ENCODE measurements around the gene AK9. TPM values are rescaled to one million over a fixed set of nuclear protein-coding genes. Genes with fewer than 3 reads are reported as not detected.

The AK9 gene
- total RNA-seq, 1 donor from 2014 or later: 0.75 TPM

DNA sequence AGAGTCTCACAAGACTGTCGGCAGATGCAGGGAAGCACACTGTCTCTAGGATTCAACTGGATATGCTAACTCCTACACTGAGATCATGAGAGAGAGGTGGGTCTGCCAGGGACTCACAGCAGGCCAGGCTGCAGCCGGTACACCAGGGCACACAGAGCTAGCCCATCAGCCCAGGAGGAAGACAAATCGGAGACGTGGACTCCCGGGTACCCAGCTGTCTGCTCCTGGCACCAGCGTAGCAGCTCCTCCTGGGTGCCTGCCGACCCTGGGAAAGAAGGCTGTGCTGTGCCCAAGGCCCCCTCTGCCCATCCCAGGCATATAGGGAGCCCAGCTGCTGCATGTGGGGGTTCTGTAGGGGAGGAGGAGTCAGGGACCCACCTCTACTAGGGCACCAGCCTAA, 242.4 kb downstream of the AK9 start:
- Histone ChIP-seq H3K36me3 (peaks cover 30 to 56% of the 10 kb centered on the region in 2 donors), H3K27ac (no peak overlapping the region), H3K4me3 (no peak overlapping the region), H3K9me3 (no peaks in the 10 kb centered on the region), H3K27me3 (no peaks in the 10 kb centered on the region), H3K4me1 (peaks cover 0 to 1% of the 10 kb centered on the region in 2 donors)
- intact Hi-C loops (cut with DNase I): no loop called here
- no peak for DNase-seq (ENCODE audit: low spot score in 2 of 2)
- TF ChIP-seq, protein P1, sequence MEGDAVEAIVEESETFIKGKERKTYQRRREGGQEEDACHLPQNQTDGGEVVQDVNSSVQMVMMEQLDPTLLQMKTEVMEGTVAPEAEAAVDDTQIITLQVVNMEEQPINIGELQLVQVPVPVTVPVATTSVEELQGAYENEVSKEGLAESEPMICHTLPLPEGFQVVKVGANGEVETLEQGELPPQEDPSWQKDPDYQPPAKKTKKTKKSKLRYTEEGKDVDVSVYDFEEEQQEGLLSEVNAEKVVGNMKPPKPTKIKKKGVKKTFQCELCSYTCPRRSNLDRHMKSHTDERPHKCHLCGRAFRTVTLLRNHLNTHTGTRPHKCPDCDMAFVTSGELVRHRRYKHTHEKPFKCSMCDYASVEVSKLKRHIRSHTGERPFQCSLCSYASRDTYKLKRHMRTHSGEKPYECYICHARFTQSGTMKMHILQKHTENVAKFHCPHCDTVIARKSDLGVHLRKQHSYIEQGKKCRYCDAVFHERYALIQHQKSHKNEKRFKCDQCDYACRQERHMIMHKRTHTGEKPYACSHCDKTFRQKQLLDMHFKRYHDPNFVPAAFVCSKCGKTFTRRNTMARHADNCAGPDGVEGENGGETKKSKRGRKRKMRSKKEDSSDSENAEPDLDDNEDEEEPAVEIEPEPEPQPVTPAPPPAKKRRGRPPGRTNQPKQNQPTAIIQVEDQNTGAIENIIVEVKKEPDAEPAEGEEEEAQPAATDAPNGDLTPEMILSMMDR (IDR thresholded peaks at IDR 0.05): no peak

DNA sequence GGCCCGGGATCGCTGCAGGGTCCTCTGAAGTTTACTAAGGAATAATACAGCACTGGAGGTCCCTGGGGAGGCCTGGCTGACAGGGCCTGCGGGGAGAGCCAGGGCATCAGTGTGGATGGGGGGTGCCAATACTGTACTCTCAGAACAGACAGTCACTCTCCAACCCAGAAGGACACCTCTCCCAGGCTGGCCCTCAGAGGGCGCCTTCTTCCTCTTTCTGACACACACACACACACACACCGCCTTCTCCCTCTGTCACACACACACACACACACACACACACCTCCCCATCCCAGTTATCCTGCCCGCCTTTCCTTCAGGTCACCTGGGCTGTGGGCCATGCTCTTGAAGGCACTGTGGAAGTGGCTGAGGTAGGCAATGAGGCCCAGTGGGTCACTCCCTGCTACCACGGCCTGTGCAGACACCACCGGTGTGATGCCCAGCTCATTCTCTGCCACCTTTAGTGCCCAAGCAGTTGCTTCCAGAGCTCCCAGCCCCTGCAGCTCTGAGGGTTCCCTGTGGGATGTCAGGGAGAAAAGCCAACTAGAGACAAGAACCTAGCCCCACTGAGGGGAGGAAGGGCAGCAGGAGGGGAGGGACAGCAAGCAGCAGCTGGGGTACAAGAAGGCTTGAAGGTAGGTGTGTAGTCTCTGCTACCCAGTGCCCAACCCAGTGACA, 243.0 kb downstream of the AK9 start:
- peak in 1 of 2 donors; percentile 56 for DNase-seq (ENCODE audit: low spot score in 2 of 2)
- intact Hi-C loops (cut with DNase I): no loop called here
- Histone ChIP-seq H3K36me3 (peaks cover 33 to 59% of the 10 kb centered on the region in 2 donors), H3K4me3 (no peak overlapping the region), H3K9me3 (no peaks in the 10 kb centered on the region), H3K27me3 (no peaks in the 10 kb centered on the region), H3K4me1 (no peaks in the 10 kb centered on the region), H3K27ac (no peak overlapping the region)
- TF ChIP-seq, protein P1 (IDR thresholded peaks at IDR 0.05): no peak

DNA sequence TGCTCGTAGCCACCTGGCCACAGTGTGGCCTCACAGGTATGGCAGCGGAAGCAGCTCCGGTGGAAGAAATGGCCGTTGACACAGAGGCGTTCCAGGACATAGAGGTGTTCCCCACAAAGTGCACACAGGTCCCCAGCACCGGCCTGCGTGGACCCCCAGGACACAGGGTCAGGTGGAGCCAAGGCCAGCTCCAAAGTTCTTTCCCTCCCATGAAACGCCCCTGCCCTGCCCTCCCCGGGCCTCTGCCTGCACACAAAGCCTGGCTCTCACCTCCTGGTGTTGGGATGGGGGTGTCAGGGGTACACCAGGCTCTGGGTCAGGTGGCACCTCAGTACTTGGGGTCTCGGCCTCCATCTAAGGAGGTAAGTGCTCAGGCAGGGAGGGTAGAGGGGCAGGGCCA, 243.9 kb downstream of the AK9 start:
- H3K4me3 ChIP-seq: no peak overlapping the region
- TF ChIP-seq, protein P1 (IDR thresholded peaks at IDR 0.05): no peak
- DNase-seq (ENCODE audit: low spot score in 2 of 2): no peak
- H3K27ac ChIP-seq: no peak overlapping the region
- H3K9me3 ChIP-seq: no peaks in the 10 kb centered on the region
- peaks cover 0 to 3% of the 10 kb centered on the region in 2 donors for H3K4me1 ChIP-seq
- intact Hi-C loops (cut with DNase I): no loop called here
- H3K36me3 ChIP-seq: peaks cover 33 to 49% of the 10 kb centered on the region in 2 donors
- H3K27me3 ChIP-seq: no peaks in the 10 kb centered on the region

DNA sequence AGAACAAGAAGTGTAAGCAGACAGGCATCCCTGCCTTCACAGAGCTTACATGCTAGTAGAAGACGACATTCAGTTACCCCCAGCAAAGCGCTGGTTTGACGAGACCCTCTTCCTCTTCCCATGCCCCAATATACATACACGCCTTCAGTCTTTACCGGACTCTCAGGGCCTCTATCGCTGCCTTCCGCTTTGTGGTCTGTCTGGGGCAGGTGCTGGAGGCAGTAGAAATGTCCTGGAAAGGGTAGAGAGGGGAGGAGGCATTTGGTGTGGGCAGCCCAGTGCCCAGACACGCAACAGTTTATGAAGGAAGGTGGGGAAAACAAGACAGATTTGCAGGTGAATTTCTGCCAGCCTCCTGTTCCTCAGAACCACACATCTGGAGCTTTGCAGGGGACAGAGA, 244.5 kb downstream of the AK9 start:
- intact Hi-C loops (cut with DNase I): no loop called here
- TF ChIP-seq, protein P1 (IDR thresholded peaks at IDR 0.05): no peak
- peaks cover 0 to 6% of the 10 kb centered on the region in 2 donors for H3K4me1 ChIP-seq
- H3K27me3 ChIP-seq: no peaks in the 10 kb centered on the region
- H3K9me3 ChIP-seq: no peaks in the 10 kb centered on the region
- no peak for DNase-seq (ENCODE audit: low spot score in 2 of 2)
- H3K27ac ChIP-seq: no peak overlapping the region
- H3K36me3 ChIP-seq: peaks cover 28 to 44% of the 10 kb centered on the region in 2 donors
- no peak overlapping the region for H3K4me3 ChIP-seq

DNA sequence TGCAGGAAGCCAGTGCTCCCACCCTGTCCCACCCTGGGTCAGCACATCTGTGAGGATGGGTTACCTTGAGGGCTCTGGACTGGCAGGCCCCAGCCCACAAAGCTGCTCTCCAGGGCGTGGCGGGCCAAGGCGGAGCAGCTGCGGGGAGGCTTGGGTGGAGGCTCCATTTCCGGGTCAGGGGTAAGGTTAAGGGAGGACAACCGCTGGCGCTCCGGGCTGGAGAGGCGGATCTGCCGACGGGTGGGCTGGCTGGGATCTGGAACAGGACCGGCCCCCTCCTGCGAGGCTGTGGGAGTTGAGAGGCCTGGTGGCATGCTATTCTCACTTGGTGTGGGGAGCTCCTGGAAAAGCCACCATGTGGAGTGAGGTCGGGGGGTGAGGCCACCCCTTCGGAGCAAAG, 244.9 kb downstream of the AK9 start:
- TF ChIP-seq, protein P1 (IDR thresholded peaks at IDR 0.05): no peak

More for the DNA sequence above, 244.9 kb downstream of the AK9 start:
- no peaks in the 10 kb centered on the region for H3K27me3 ChIP-seq
- intact Hi-C loops (cut with DNase I): no loop called here
- H3K27ac ChIP-seq: no peak overlapping the region
- no peak overlapping the region for H3K4me3 ChIP-seq
- H3K4me1 ChIP-seq: peaks cover 0 to 10% of the 10 kb centered on the region in 2 donors
- no peaks in the 10 kb centered on the region for H3K9me3 ChIP-seq
- peak in 1 of 2 donors; percentile 63 for DNase-seq (ENCODE audit: low spot score in 2 of 2)
- H3K36me3 ChIP-seq: peaks cover 28 to 41% of the 10 kb centered on the region in 2 donors

All from ascending aorta (tissue), 2 donors.